ENCODE data around the gene KNDC1.

KNDC1 gene

DNA sequence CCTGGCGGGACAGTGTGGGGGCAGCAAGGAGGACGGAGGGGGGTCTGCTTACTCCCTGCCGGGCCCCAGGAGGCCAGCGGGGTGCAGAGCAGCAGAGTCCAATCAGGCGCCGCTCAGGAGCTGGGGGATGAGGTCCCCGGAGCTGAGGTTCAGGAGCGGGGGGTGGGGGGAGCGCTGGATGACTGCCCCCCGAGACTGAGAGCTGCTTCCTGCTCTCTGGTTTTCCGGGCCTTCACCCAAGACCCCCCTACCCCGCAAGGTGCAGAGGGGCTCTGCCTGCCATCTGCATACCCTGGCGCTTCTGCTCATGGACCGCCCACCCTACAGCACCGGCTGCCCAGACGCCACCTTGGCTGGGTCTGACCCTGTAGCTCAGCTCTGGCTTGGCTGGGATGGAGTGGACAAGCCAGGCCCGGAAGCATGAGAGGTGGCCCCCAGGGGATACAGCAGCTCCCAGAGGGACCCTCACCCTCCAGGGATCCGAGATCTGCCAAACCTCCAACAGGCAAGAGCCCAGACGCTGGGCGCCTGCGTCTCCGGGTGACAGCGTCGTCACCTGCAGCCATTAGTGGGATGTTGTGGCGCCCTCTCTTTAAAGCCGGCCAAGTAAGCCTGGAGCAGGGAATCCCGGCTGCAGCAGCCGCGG, 930 bp downstream of the KNDC1 start:
- H3K4me3 ChIP-seq (ENCODE audit: low read length): no peak overlapping the region
- H2AFZ ChIP-seq (ENCODE audit: low read length): no peak overlapping the region

DNA sequence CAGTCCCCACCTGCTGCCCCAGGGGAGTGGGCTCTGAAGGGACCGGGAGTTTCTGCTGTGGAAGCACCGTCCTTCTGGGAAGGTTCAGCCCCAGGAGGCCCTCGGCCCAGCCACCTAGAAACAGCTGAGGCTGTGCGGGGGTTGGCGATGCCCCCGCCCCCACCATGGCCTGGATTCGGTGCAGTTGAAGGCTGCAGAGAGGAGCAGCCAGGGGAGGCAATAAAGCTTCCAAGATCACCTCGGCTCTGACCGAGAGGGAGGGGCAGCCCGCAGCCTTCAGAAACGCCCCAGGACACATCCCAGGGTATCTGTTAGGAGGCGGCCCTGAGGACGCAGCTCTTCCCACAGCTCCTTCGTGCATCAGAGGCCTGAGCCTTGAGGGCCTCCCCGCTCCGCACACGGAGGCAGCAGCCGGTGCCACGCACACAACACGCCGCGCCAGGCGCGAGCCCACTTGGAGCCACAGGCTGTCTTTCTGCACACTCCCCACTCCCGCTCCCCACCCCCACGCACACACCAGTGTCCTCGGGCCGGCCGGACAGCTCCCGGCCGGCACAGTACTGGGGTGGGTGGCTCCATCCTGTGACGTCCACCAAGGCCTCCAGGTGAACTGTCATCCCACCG, 1.6 kb downstream of the KNDC1 start:
- H3K4me3 ChIP-seq (ENCODE audit: low read length): no peak overlapping the region
- no peak overlapping the region for H3K4me2 ChIP-seq (ENCODE audit: low read depth, low read length)
- peaks cover 27% of the 10 kb centered on the region for H3K27me3 ChIP-seq (replicated peaks; ENCODE audit: insufficient read depth, low read length)
- no peaks in the 10 kb centered on the region for H3K9me2 ChIP-seq (replicated peaks; ENCODE audit: insufficient read depth, low read length)
- no peaks in the 10 kb centered on the region for H3K9me3 ChIP-seq (replicated peaks; ENCODE audit: insufficient read depth, low read length)
- no peak for DNase-seq
- no peak for TF ChIP-seq EZH2phosphoT487 (IDR thresholded peaks at IDR 0.05; ENCODE audit: low read length)
- no peak for TF ChIP-seq CTCF (IDR thresholded peaks at IDR 0.05; ENCODE audit: low read length)
- TF ChIP-seq EZH2 (optimal IDR thresholded peaks at IDR 0.05; ENCODE audit: low read depth, low read length): no peak
- H3K79me2 ChIP-seq (ENCODE audit: low read length): no peaks in the 10 kb centered on the region
- H3K4me1 ChIP-seq (ENCODE audit: low read length): no peaks in the 10 kb centered on the region
- H3F3A ChIP-seq (ENCODE audit: insufficient read depth, low read length): no peaks in the 10 kb centered on the region
- no peaks in the 10 kb centered on the region for H4K20me1 ChIP-seq (ENCODE audit: insufficient read depth, low read length)
- no peaks in the 10 kb centered on the region for H3K36me3 ChIP-seq (replicated peaks; ENCODE audit: insufficient read depth, low read length)
- H3K27ac ChIP-seq (ENCODE audit: low read length): no peak overlapping the region
- H2AFZ ChIP-seq (ENCODE audit: low read length): no peak overlapping the region
- H3K9ac ChIP-seq (ENCODE audit: low read length): no peak overlapping the region

More for the DNA sequence above, 930 bp downstream of the KNDC1 start:
- DNase-seq: no peak
- Histone ChIP-seq H3K9me3 (replicated peaks; ENCODE audit: insufficient read depth, low read length) (no peaks in the 10 kb centered on the region), H3K36me3 (replicated peaks; ENCODE audit: insufficient read depth, low read length) (no peaks in the 10 kb centered on the region), H3K4me1 (ENCODE audit: low read length) (no peaks in the 10 kb centered on the region), H3K27me3 (replicated peaks; ENCODE audit: insufficient read depth, low read length) (peaks cover 27% of the 10 kb centered on the region), H3K4me2 (ENCODE audit: low read depth, low read length) (no peak overlapping the region), H3K79me2 (ENCODE audit: low read length) (no peaks in the 10 kb centered on the region), H3K27ac (ENCODE audit: low read length) (no peak overlapping the region), H3K9ac (ENCODE audit: low read length) (no peak overlapping the region), H3K9me2 (replicated peaks; ENCODE audit: insufficient read depth, low read length) (no peaks in the 10 kb centered on the region), H4K20me1 (ENCODE audit: insufficient read depth, low read length) (no peaks in the 10 kb centered on the region), H3F3A (ENCODE audit: insufficient read depth, low read length) (no peaks in the 10 kb centered on the region)
- no peak for TF ChIP-seq CTCF (IDR thresholded peaks at IDR 0.05; ENCODE audit: low read length)

DNA sequence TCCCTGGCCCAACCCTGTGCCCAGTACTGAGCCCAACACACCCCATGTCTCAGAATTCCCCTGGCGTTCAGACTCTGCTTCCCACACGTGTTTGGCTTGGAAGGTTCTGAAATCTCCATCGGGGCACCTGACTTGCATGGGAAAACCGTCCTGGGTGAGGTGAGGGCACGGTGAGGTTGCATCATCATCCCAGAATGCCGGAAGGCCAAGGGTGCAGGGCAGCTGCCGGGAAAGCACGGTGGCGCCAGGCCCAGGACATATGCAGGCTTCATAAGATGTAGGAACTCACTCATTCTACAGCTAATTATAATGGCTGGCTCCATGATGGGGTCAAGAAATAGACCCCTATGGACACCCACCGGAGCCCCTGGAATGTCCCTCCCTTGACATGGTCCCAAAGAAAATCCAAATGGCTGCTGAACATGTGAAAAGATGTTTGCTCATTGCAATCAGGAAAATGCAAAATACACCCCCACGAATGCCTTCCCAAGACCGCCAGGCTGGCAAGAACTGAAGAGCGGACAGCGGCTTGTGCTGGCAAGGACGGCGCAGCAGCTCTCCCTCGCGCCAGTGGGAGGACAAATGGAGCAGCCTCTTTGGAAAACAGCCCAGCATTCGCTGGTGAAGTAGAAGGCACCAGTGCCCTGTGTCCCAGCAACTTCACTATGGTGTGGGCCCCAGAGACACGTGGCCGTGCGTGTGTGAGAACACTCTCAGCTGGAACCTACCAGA, 2.3 kb downstream of the KNDC1 start:
- no peaks in the 10 kb centered on the region for H3K9me2 ChIP-seq (replicated peaks; ENCODE audit: insufficient read depth, low read length)
- no peaks in the 10 kb centered on the region for H3K9me3 ChIP-seq (replicated peaks; ENCODE audit: insufficient read depth, low read length)
- no peak overlapping the region for H3K9ac ChIP-seq (ENCODE audit: low read length)
- H3K27ac ChIP-seq (ENCODE audit: low read length): no peak overlapping the region
- no peak overlapping the region for H3K4me2 ChIP-seq (ENCODE audit: low read depth, low read length)
- H3K4me1 ChIP-seq (ENCODE audit: low read length): no peaks in the 10 kb centered on the region
- no peaks in the 10 kb centered on the region for H3F3A ChIP-seq (ENCODE audit: insufficient read depth, low read length)
- H2AFZ ChIP-seq (ENCODE audit: low read length): no peak overlapping the region
- peaks cover 32% of the 10 kb centered on the region for H3K27me3 ChIP-seq (replicated peaks; ENCODE audit: insufficient read depth, low read length)
- H3K36me3 ChIP-seq (replicated peaks; ENCODE audit: insufficient read depth, low read length): no peaks in the 10 kb centered on the region
- DNase-seq: no peak
- TF ChIP-seq EZH2 (optimal IDR thresholded peaks at IDR 0.05; ENCODE audit: low read depth, low read length) (no peak), CTCF (IDR thresholded peaks at IDR 0.05; ENCODE audit: low read length) (no peak), EZH2phosphoT487 (IDR thresholded peaks at IDR 0.05; ENCODE audit: low read length) (no peak)
- H3K4me3 ChIP-seq (ENCODE audit: low read length): no peak overlapping the region
- H4K20me1 ChIP-seq (ENCODE audit: insufficient read depth, low read length): no peaks in the 10 kb centered on the region
- H3K79me2 ChIP-seq (ENCODE audit: low read length): no peaks in the 10 kb centered on the region

All from MM.1S (cell line).